Activated T-cell treated with anti-CD3 and anti-CD28 coated beads, Interleukin-2, amount 50 U/mL, for 72 hours (primary cell): ENCODE results near the gene SFRP4. TPM values are rescaled to one million over a fixed set of nuclear protein-coding genes. Genes with fewer than 3 reads are reported as not detected.

Experiments used
- ATAC-seq, 2 donors: fragments of 150-1000 bp; cut with Tn5 transposase; replicated peaks in 1 of 2; 2 replicates each; pipeline ENCODE4 v1.10.0; 2021; ENCODE audit warnings: moderate library complexity in 2 of 2, mild to moderate bottlenecking in 1 of 2
- DNase-seq, 2 donors: peaks; one replicate each; pipeline ENCODE4 v3.0.0; 2021 to 2022; ENCODE audit warnings: mixed read lengths in 1 of 2
- H3K27ac Mint-ChIP-seq: one replicate; pipeline ENCODE4 v1.8.0; 2022; ENCODE audit warnings: mild to moderate bottlenecking, moderate library complexity, mixed read lengths
- H3K27me3 Mint-ChIP-seq: one replicate; pipeline ENCODE4 v1.8.0; 2022; ENCODE audit warnings: low read depth, mixed read lengths
- H3K36me3 Mint-ChIP-seq, 2 donors: one replicate each; pipeline ENCODE4 v1.8.0; 2022; ENCODE audit warnings: mixed read lengths in 2 of 2, mild to moderate bottlenecking in 1 of 2; ENCODE audit not compliant: insufficient read depth in 2 of 2
- H3K4me1 Mint-ChIP-seq: one replicate; pipeline ENCODE4 v1.8.0; 2022; ENCODE audit warnings: low read depth, mixed read lengths
- H3K4me3 Mint-ChIP-seq, 2 donors: one replicate each; pipeline ENCODE4 v1.8.0; 2022; ENCODE audit warnings: mild to moderate bottlenecking in 2 of 2, mixed read lengths in 2 of 2, moderate library complexity in 2 of 2
- H3K9me3 Mint-ChIP-seq, 2 donors: one replicate each; pipeline ENCODE4 v1.8.0; 2022; ENCODE audit warnings: mixed read lengths in 2 of 2
- total RNA-seq, 2 donors: library from RNA; stranded (reverse); gene quantifications; one replicate each; pipeline ENCODE4 v1.2.3, GENCODE V29; 2022

Gene SFRP4
- total RNA-seq, 2 donors from 2014 or later, result not detected

- Mint-ChIP-seq H3K9me3 (peaks cover 0 to 3% of the 10 kb centered on the region in 2 donors), H3K27ac (no peak overlapping the region), H3K36me3 (no peaks in the 10 kb centered on the region), H3K4me3 (no peak overlapping the region), H3K27me3 (no peaks in the 10 kb centered on the region), H3K4me1 (no peaks in the 10 kb centered on the region)
- ATAC-seq (no peak), DNase-seq (no peak)
These were observed 27.5 kb upstream of the SFRP4 start for GRCh38 chr7:37943905-37944736.

GRCh38 chr7:37942934-37943610, 26.5 kb upstream of the SFRP4 start:
- Mint-ChIP-seq H3K27me3 (no peaks in the 10 kb centered on the region), H3K4me1 (no peaks in the 10 kb centered on the region), H3K9me3 (peaks cover 0 to 3% of the 10 kb centered on the region in 2 donors), H3K36me3 (no peaks in the 10 kb centered on the region), H3K27ac (no peak overlapping the region), H3K4me3 (no peak overlapping the region)
- DNase-seq (no peak), ATAC-seq (no peak)

- Mint-ChIP-seq H3K27me3 (no peaks in the 10 kb centered on the region), H3K4me3 (no peak overlapping the region), H3K27ac (no peak overlapping the region), H3K9me3 (no peaks in the 10 kb centered on the region), H3K36me3 (no peaks in the 10 kb centered on the region), H3K4me1 (no peaks in the 10 kb centered on the region)
- ATAC-seq, result no peak
- DNase-seq, result no peak
These were observed 16.5 kb upstream of the SFRP4 start for GRCh38 chr7:37933018-37933566.

GRCh38 chr7:37932543-37932942, 15.9 kb upstream of the SFRP4 start:
- H3K4me3 Mint-ChIP-seq, result no peak overlapping the region
- ATAC-seq, result no peak
- no peaks in the 10 kb centered on the region for H3K4me1 Mint-ChIP-seq
- no peaks in the 10 kb centered on the region for H3K9me3 Mint-ChIP-seq
- H3K36me3 Mint-ChIP-seq, result no peaks in the 10 kb centered on the region
- no peak overlapping the region for H3K27ac Mint-ChIP-seq
- no peak for DNase-seq
- H3K27me3 Mint-ChIP-seq, result no peaks in the 10 kb centered on the region

DNA sequence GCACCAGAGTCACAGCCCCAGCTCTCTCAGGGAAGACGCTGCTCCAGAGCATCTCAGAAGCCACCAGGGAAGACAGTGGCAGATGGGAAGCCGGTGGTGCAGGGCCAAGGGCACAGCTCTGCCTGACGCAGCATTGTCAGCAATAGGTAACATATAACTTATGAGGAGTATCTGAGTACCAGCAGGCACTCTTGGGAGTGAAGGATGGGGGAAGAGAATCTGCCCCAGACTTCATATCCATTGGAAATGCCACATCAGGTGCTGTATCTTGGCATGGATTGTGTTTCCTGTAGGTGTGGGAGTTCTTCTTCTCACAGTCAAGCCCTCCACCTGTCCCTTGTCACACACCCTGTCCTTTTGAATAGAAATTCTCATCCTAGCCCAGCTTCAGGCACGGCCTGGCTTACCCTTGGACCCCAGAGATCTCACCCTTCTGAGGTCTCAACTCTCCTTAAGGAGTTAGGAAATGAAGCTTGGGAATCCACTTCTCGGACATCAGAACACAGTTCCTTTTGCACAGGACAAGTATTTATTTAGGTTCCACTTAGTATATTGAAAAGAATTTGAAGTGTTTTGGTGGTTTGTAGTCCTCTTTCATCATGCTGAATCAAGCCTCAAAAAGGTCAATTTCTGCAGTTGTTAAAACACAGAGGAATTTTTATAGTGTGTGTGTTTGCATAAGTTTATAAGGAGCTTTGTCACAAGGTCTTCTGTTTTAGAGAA, 13.8 kb upstream of the SFRP4 start:
- no peak for ATAC-seq
- H3K4me3 Mint-ChIP-seq, result no peak overlapping the region
- no peaks in the 10 kb centered on the region for H3K36me3 Mint-ChIP-seq
- H3K4me1 Mint-ChIP-seq, result no peaks in the 10 kb centered on the region
- H3K9me3 Mint-ChIP-seq, result no peaks in the 10 kb centered on the region
- H3K27ac Mint-ChIP-seq, result no peak overlapping the region
- no peaks in the 10 kb centered on the region for H3K27me3 Mint-ChIP-seq
- DNase-seq, result no peak

GRCh38 chr7:37928878-37929277, 12.3 kb upstream of the SFRP4 start:
- DNase-seq (no peak), ATAC-seq (no peak)
- no peak overlapping the region for H3K27ac Mint-ChIP-seq
- H3K36me3 Mint-ChIP-seq, result no peaks in the 10 kb centered on the region
- H3K9me3 Mint-ChIP-seq, result no peaks in the 10 kb centered on the region
- H3K4me3 Mint-ChIP-seq, result no peak overlapping the region
- no peaks in the 10 kb centered on the region for H3K4me1 Mint-ChIP-seq
- H3K27me3 Mint-ChIP-seq, result peaks cover under 1% of the 10 kb centered on the region

DNA sequence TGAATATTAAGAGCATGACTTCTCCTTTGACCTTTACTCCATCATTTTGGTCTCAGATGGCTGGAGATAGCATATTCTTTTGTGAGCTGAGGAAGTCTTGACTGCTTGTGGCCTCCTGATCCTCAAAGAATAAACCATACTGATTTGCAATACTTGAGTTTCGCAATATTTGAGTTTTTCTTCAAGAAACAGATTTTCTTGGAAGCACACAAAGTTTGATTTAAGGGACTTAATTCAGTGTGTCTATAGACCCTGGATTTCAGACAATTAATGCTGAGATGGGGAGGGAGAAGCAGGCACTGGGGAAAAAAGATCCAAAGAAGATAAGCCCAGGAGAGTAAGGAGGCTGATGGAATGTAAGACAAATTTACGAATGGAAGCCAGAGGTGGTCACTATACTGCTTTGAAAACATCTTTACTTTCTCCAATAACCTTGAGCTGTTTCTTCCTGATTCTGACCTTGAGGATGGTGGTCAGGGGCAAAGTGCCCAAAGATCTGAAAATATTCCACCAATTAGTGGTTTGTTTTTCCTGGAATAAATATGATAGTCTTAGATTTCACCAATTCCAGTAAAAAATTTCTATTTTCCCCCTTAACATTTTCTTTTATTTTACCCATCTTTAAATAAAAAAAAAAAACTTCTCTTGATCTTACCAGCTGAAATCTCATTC, 11.3 kb upstream of the SFRP4 start:
- Mint-ChIP-seq H3K4me3 (no peak overlapping the region), H3K4me1 (no peaks in the 10 kb centered on the region), H3K9me3 (no peaks in the 10 kb centered on the region), H3K27me3 (peaks cover 10% of the 10 kb centered on the region), H3K36me3 (no peaks in the 10 kb centered on the region), H3K27ac (no peak overlapping the region)
- ATAC-seq, result no peak
- DNase-seq, result no peak

GRCh38 chr7:37925620-37926019, 9.0 kb upstream of the SFRP4 start:
- H3K27me3 Mint-ChIP-seq, result peaks cover 23% of the 10 kb centered on the region
- no peaks in the 10 kb centered on the region for H3K36me3 Mint-ChIP-seq
- H3K9me3 Mint-ChIP-seq, result no peaks in the 10 kb centered on the region
- no peak overlapping the region for H3K27ac Mint-ChIP-seq
- H3K4me1 Mint-ChIP-seq, result peaks cover 6% of the 10 kb centered on the region
- ATAC-seq (no peak), DNase-seq (no peak)
- no peak overlapping the region for H3K4me3 Mint-ChIP-seq

- H3K27me3 Mint-ChIP-seq, result peaks cover 34% of the 10 kb centered on the region
- no peak for ATAC-seq
- H3K4me1 Mint-ChIP-seq, result peaks cover 11% of the 10 kb centered on the region
- H3K36me3 Mint-ChIP-seq, result no peaks in the 10 kb centered on the region
- H3K9me3 Mint-ChIP-seq, result no peaks in the 10 kb centered on the region
- H3K4me3 Mint-ChIP-seq, result no peak overlapping the region
- H3K27ac Mint-ChIP-seq, result no peak overlapping the region
- no peak for DNase-seq
These were observed 7.9 kb upstream of the SFRP4 start for GRCh38 chr7:37924491-37925041.

DNA sequence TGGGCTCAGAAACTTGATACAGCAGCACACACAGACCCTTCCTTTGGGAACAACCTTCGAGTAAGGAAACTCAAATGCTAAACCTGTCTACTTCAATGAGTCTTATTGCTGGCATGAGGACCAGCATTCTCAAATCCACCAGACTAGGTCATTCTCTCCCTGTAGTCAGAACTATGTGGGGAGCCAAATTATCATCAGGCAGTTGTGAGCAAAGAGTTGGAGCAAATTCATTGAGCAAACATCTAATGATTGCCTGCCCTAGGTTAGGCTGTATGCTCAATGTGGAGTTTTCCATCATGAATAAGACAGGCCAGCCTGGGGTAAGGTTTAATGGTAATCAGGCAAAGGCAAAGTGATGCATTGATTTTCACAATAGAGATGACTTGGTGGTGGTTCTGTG, 7.4 kb upstream of the SFRP4 start:
- no peak for DNase-seq
- peaks cover 11% of the 10 kb centered on the region for H3K4me1 Mint-ChIP-seq
- no peaks in the 10 kb centered on the region for H3K36me3 Mint-ChIP-seq
- no peaks in the 10 kb centered on the region for H3K9me3 Mint-ChIP-seq
- no peak overlapping the region for H3K4me3 Mint-ChIP-seq
- H3K27ac Mint-ChIP-seq, result no peak overlapping the region
- peaks cover 40% of the 10 kb centered on the region for H3K27me3 Mint-ChIP-seq
- no peak for ATAC-seq

DNA sequence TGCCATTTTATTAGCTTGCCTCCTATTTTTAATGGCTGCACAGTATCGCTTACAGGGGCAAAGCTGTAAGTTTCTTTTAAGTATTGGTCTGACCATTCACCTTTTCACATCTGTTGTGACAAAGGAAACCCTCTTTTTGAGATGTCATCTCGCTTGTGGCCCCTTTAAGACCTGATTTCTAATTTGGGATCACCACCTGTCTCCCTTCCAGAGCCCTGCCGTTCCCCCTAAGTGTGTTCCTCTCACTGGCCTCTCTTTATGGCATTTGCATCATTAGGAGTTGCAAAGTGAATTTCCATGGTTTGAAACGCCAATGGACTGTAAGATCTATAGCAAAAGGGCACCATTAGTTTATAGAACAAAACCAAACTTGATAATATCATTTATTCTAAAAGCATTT, 5.3 kb upstream of the SFRP4 start:
- ATAC-seq (no peak), DNase-seq (no peak)
- Mint-ChIP-seq H3K27me3 (peaks cover 61% of the 10 kb centered on the region), H3K4me1 (peaks cover 11% of the 10 kb centered on the region), H3K36me3 (no peaks in the 10 kb centered on the region), H3K9me3 (no peaks in the 10 kb centered on the region), H3K4me3 (peak overlapping the region; percentile 48 to 84), H3K27ac (no peak overlapping the region)
